Panc1 (cell line): Measurements from ENCODE around the gene KHDRBS2. TPM values are rescaled to one million over a fixed set of nuclear protein-coding genes. Genes with fewer than 3 reads are reported as not detected.

Source experiments
- ATAC-seq: fragments of 200-7000 bp; cut with Tn5 transposase; 2 replicates; pipeline ENCODE4 v1.9.1; 2020; ENCODE audit warnings: mild to moderate bottlenecking, moderate library complexity
- BruUV-seq: library from RNA; stranded (reverse); fragments of 400-500 nt; replicated peaks from 2 replicates; lab custom pipeline; 2021; lab: Mats Ljungman, UMichigan
- CTCF ChIA-PET: fragments of 300-600 bp; sonication (Branson Sonifier 250); formaldehyde crosslinking; loops from one replicate; lab custom pipeline; 2022; ENCODE audit warnings: antibody characterized with exemption; lab: Charles Lee
- POLR2A ChIA-PET: fragments of 300-600 bp; sonication (Branson Sonifier 250); formaldehyde crosslinking; loops from one replicate; lab custom pipeline; 2022; ENCODE audit warnings: antibody characterized with exemption; lab: Charles Lee
- DNase-seq: peaks from one replicate; pipeline ENCODE4 v3.0.0-alpha.2; 2010; ENCODE audit warnings: low read depth, low spot score
- H3K27ac ChIP-seq: 2 replicates; pipeline ENCODE4 v1.5.1; 2011; ENCODE audit warnings: mild to moderate bottlenecking, low read length, inconsistent platforms
- H3K27me3 ChIP-seq: fragments of 200-500 bp; sonication (Bioruptor generic); 2 replicates; pipeline ENCODE4 v1.6.0; 2014; ENCODE audit warnings: low read length, inconsistent platforms; ENCODE audit not compliant: control insufficient read depth, insufficient read depth
- H3K36me3 ChIP-seq: fragments of 200-500 bp; sonication (Bioruptor generic); 2 replicates; pipeline ENCODE4 v1.5.1; 2014; ENCODE audit warnings: inconsistent platforms, mild to moderate bottlenecking, low read length, moderate library complexity; ENCODE audit not compliant: control insufficient read depth, insufficient read depth
- H3K4me1 ChIP-seq: 2 replicates; pipeline ENCODE4 v1.5.1; 2011; ENCODE audit warnings: inconsistent platforms, mild to moderate bottlenecking, low read length, moderate library complexity; ENCODE audit not compliant: control insufficient read depth, insufficient read depth
- H3K4me3 ChIP-seq, 2 experiments: 2 replicates each; pipeline ENCODE4 v1.5.1; 2011 to 2012; ENCODE audit warnings: low read depth in 2 of 2, low read length in 2 of 2, mild to moderate bottlenecking in 2 of 2, inconsistent platforms in 1 of 2, moderate library complexity in 1 of 2
- H3K9me3 ChIP-seq: fragments of 200-500 bp; sonication (Bioruptor generic); 2 replicates; pipeline ENCODE4 v1.5.1; 2014; ENCODE audit warnings: low read depth, mild to moderate bottlenecking, inconsistent platforms, low read length, moderate library complexity; ENCODE audit not compliant: control insufficient read depth, insufficient read depth
- CTCF ChIP-seq: fragments of 450-650 bp; IDR thresholded peaks from 2 replicates; pipeline ENCODE4 v1.5.1; 2017; ENCODE audit warnings: mild to moderate bottlenecking
- POLR2AphosphoS5 ChIP-seq: IDR thresholded peaks from 2 replicates; pipeline ENCODE4 v1.6.1; 2012; ENCODE audit warnings: mild to moderate bottlenecking, low read depth, low read length, moderate library complexity
- REST ChIP-seq, 2 experiments: IDR thresholded peaks; 2 replicates each; pipeline ENCODE4 v1.6.1; 2011 to 2012; ENCODE audit warnings: low read depth in 2 of 2, control low read depth in 1 of 2, low read length in 1 of 2, mild to moderate bottlenecking in 1 of 2, moderate library complexity in 1 of 2; ENCODE audit not compliant: insufficient read depth in 1 of 2
- SIN3A ChIP-seq: IDR thresholded peaks from 2 replicates; pipeline ENCODE4 v1.6.1; 2012; ENCODE audit warnings: low read depth, mild to moderate bottlenecking, low read length, moderate library complexity, borderline replicate concordance; ENCODE audit not compliant: insufficient read depth
- TCF7L2 ChIP-seq: IDR thresholded peaks from 2 replicates; pipeline ENCODE4 v1.6.1; 2011; ENCODE audit warnings: mild to moderate bottlenecking, low read depth, low read length, inconsistent platforms
- in situ Hi-C: cut with HindIII; loops from 2 replicates; pipeline ENCODE4 v1.10.0; 2016; ENCODE audit warnings: low sequenced_read_pairs, low pct_unique_long_range_greater_than_20kb
- intact Hi-C: fragments of 100-400 bp; cut with micrococcal nuclease; formaldehyde crosslinking; loops from one replicate; pipeline ENCODE4 v1.10.0; 2022; ENCODE audit not compliant: unreplicated experiment
- total RNA-seq: library from RNA; stranded (reverse); gene quantifications from one replicate; pipeline ENCODE4 v1.2.1, GENCODE V29; 2021; ENCODE audit not compliant: unreplicated experiment

KHDRBS2 gene
- total RNA-seq, 1 experiment from 2014 or later, result not detected

- H3K4me1 ChIP-seq, result no peaks in the 10 kb centered on the region
- no peak overlapping the region for H3K27ac ChIP-seq
- intact Hi-C loops (no loop called here), in situ Hi-C loops (no loop called here)
- no peak for TF ChIP-seq CTCF
- TF ChIP-seq TCF7L2, result no peak
- no peak for TF ChIP-seq POLR2AphosphoS5
- TF ChIP-seq REST (IDR thresholded peaks at IDR 0.05; ENCODE audit: insufficient read depth in 1 of 2, low read depth in 2 of 2, low read length in 1 of 2), result no peak
- TF ChIP-seq SIN3A, result no peak
- DNase-seq, result no peak
- BruUV-seq, result no TSS peak
- no peak for ATAC-seq
- ChIA-PET CTCF (no interaction called here), POLR2A (no interaction called here)
- no peaks in the 10 kb centered on the region; the same call in 1 of the 2 replicates for H3K9me3 ChIP-seq
- no peak overlapping the region for H3K4me3 ChIP-seq
- no peaks in the 10 kb centered on the region for H3K36me3 ChIP-seq
- H3K27me3 ChIP-seq, result no peaks in the 10 kb centered on the region
Measured at GRCh38 chr6:62272114-62272513, 13.9 kb downstream of the KHDRBS2 start.

- ChIA-PET POLR2A (no interaction called here), CTCF (no interaction called here)
- Histone ChIP-seq H3K36me3 (no peaks in the 10 kb centered on the region), H3K4me3 (no peak overlapping the region), H3K9me3 (no peaks in the 10 kb centered on the region), H3K27ac (no peak overlapping the region), H3K27me3 (no peaks in the 10 kb centered on the region), H3K4me1 (no peaks in the 10 kb centered on the region)
- in situ Hi-C loops, result no loop called here
- TF ChIP-seq CTCF (no peak), REST (IDR thresholded peaks at IDR 0.05; ENCODE audit: insufficient read depth in 1 of 2, low read depth in 2 of 2, low read length in 1 of 2) (no peak), SIN3A (no peak), POLR2AphosphoS5 (no peak), TCF7L2 (no peak)
- intact Hi-C loops, result no loop called here
- no peak for ATAC-seq
- no TSS peak for BruUV-seq
- DNase-seq, result no peak
Measured at GRCh38 chr6:62265906-62266525, 20.0 kb downstream of the KHDRBS2 start.
